Liver (tissue), 9 donors: Measurements from ENCODE around the gene SLC39A13. TPM values are rescaled to one million over a fixed set of nuclear protein-coding genes. Genes with fewer than 3 reads are reported as not detected.

ENCODE experiments used
- DNase-seq: peaks from one replicate; pipeline ENCODE4 v3.0.0-alpha.2; 2017; ENCODE audit warnings: low spot score
- H3K27ac ChIP-seq, 2 donors: one replicate each; pipeline ENCODE4 v1.7.0; 2013; ENCODE audit warnings: inconsistent platforms in 2 of 2, low read length in 2 of 2, control low read depth in 1 of 2, low read depth in 1 of 2, mild to moderate bottlenecking in 1 of 2
- H3K27me3 ChIP-seq, 4 donors: one replicate each; pipeline versions ENCODE4 v1.6.1 to v1.7.0; 2013; ENCODE audit warnings: low read length in 3 of 4, inconsistent platforms in 1 of 4, mild to moderate bottlenecking in 1 of 4, moderate library complexity in 1 of 4; ENCODE audit not compliant: control insufficient read depth in 4 of 4, insufficient read depth in 4 of 4
- H3K36me3 ChIP-seq, 4 donors: one replicate each; pipeline versions ENCODE4 v1.6.1 to v1.7.0; 2013; ENCODE audit warnings: low read length in 3 of 4, mild to moderate bottlenecking in 3 of 4, low read depth in 1 of 4, moderate library complexity in 1 of 4; ENCODE audit not compliant: control insufficient read depth in 4 of 4, insufficient read depth in 3 of 4
- H3K4me1 ChIP-seq, 4 donors: one replicate each; pipeline versions ENCODE4 v1.6.1 to v1.7.0; 2013; ENCODE audit warnings: low read length in 3 of 4, mild to moderate bottlenecking in 3 of 4, moderate library complexity in 1 of 4; ENCODE audit not compliant: control insufficient read depth in 4 of 4, insufficient read depth in 4 of 4
- H3K4me3 ChIP-seq, 3 donors: one replicate each; pipeline versions ENCODE4 v1.6.1 to v1.7.0; 2013; ENCODE audit warnings: low read length in 3 of 3, control low read depth in 1 of 3, low read depth in 1 of 3, mild to moderate bottlenecking in 1 of 3
- H3K9ac ChIP-seq, 2 donors: one replicate each; pipeline ENCODE4 v1.7.0; 2013; ENCODE audit warnings: low read length in 2 of 2, mild to moderate bottlenecking in 2 of 2, moderate library complexity in 2 of 2, control low read depth in 1 of 2, low read depth in 1 of 2
- H3K9me3 ChIP-seq, 4 donors: one replicate each; pipeline versions ENCODE4 v1.6.1 to v1.7.0; 2013; ENCODE audit warnings: low read length in 3 of 4; ENCODE audit not compliant: control insufficient read depth in 4 of 4
- EGR1 ChIP-seq, 2 donors: IDR thresholded peaks; 2 replicates each; pipeline ENCODE4 v1.6.1; 2016 to 2018; ENCODE audit warnings: antibody characterized with exemption in 2 of 2, low read depth in 2 of 2
- FOXA1 ChIP-seq: IDR thresholded peaks from 2 replicates; pipeline ENCODE4 v1.6.1; 2016; ENCODE audit warnings: antibody characterized with exemption
- FOXA2 ChIP-seq: IDR thresholded peaks from 2 replicates; pipeline ENCODE4 v1.6.1; 2016; ENCODE audit warnings: antibody characterized with exemption
- GABPA ChIP-seq, 2 donors: IDR thresholded peaks in 1 of 2; conservative IDR thresholded peaks in 1 of 2; 2 replicates each; pipeline ENCODE4 v1.6.1; 2016; ENCODE audit warnings: antibody characterized with exemption in 2 of 2, mild to moderate bottlenecking in 1 of 2, moderate library complexity in 1 of 2
- HNF4A ChIP-seq, 2 donors: conservative IDR thresholded peaks; 2 replicates each; pipeline ENCODE4 v1.6.1; 2016; ENCODE audit warnings: antibody characterized with exemption in 2 of 2, mild to moderate bottlenecking in 2 of 2
- HNF4G ChIP-seq: IDR thresholded peaks from 2 replicates; pipeline ENCODE4 v1.6.1; 2016; ENCODE audit warnings: antibody characterized with exemption
- JUND ChIP-seq, 2 donors: IDR thresholded peaks; 2 replicates each; pipeline ENCODE4 v1.6.1; 2016; ENCODE audit warnings: antibody characterized with exemption in 2 of 2
- MAX ChIP-seq: IDR thresholded peaks from 2 replicates; pipeline ENCODE4 v1.6.1; 2016; ENCODE audit warnings: antibody characterized with exemption
- NR2F2 ChIP-seq: IDR thresholded peaks from 2 replicates; pipeline ENCODE4 v1.6.1; 2016; ENCODE audit warnings: antibody characterized with exemption
- RAD21 ChIP-seq, 2 donors: IDR thresholded peaks; 2 replicates each; pipeline ENCODE4 v1.6.1; 2016; ENCODE audit warnings: antibody characterized with exemption in 2 of 2, mild to moderate bottlenecking in 2 of 2
- REST ChIP-seq: IDR thresholded peaks from 2 replicates; pipeline ENCODE4 v1.6.1; 2016; ENCODE audit warnings: antibody characterized with exemption, mild to moderate bottlenecking
- RXRA ChIP-seq, 2 donors: IDR thresholded peaks; 2 replicates each; pipeline ENCODE4 v1.6.1; 2017 to 2018; ENCODE audit warnings: antibody characterized with exemption in 2 of 2, mild to moderate bottlenecking in 1 of 2
- SP1 ChIP-seq: IDR thresholded peaks from 2 replicates; pipeline ENCODE4 v1.6.1; 2018; ENCODE audit warnings: antibody characterized with exemption, mild to moderate bottlenecking
- TAF1 ChIP-seq: conservative IDR thresholded peaks from 2 replicates; pipeline ENCODE4 v1.6.1; 2016; ENCODE audit warnings: antibody characterized with exemption, mild to moderate bottlenecking
- YY1 ChIP-seq: IDR thresholded peaks from 2 replicates; pipeline ENCODE4 v1.6.1; 2016; ENCODE audit warnings: antibody characterized with exemption, mild to moderate bottlenecking
- WGBS: extraction: QIAGEN DNeasy Blood & Tissue Kit; methylation state at CpG from one replicate; pipeline ENCODE4 v1.1.7; 2013; 5-methylcytosine and 5-hydroxymethylcytosine counted together
- polyA plus RNA-seq, 2 donors: library from polyadenylated mRNA; stranded (reverse) in 1 of 2; unstranded in 1 of 2; fragments of 200-250 nt in 1 of 2; fragments of >200 nt in 1 of 2; fragmentation: Nextera tagmentation in 1 of 2; extraction: Ambion mirVana in 1 of 2; gene quantifications; one replicate each; pipeline versions ENCODE4 v1.2.1 to v1.2.3, GENCODE V29; 2013 to 2015
- total RNA-seq, 2 donors: library from RNA; depleted of rRNA; stranded (reverse); fragments of >200 nt; gene quantifications; one replicate each; pipeline ENCODE4 v1.2.3, GENCODE V29; 2014
- TF ChIP-seq, protein P1 (sequence below): fragments of 150-350 bp; IDR thresholded peaks from 2 replicates; pipeline ENCODE4 v1.5.1; 2017; ENCODE audit warnings: improper control_type of control experiment, low read depth, low read length; ENCODE audit not compliant: missing input control
- TF ChIP-seq, protein P2 (sequence below): IDR thresholded peaks from 2 replicates; pipeline ENCODE4 v1.6.1; 2016; ENCODE audit warnings: antibody characterized with exemption
- donor health status: healthy.
- donor health status: healthy.
- donor health status: healthy.
- donor health status: healthy.
- donor health status: healthy.

The SLC39A13 gene
- total and polyA plus RNA-seq, 4 donors: 8.2 to 17.5 (median 10.7) TPM

DNA sequence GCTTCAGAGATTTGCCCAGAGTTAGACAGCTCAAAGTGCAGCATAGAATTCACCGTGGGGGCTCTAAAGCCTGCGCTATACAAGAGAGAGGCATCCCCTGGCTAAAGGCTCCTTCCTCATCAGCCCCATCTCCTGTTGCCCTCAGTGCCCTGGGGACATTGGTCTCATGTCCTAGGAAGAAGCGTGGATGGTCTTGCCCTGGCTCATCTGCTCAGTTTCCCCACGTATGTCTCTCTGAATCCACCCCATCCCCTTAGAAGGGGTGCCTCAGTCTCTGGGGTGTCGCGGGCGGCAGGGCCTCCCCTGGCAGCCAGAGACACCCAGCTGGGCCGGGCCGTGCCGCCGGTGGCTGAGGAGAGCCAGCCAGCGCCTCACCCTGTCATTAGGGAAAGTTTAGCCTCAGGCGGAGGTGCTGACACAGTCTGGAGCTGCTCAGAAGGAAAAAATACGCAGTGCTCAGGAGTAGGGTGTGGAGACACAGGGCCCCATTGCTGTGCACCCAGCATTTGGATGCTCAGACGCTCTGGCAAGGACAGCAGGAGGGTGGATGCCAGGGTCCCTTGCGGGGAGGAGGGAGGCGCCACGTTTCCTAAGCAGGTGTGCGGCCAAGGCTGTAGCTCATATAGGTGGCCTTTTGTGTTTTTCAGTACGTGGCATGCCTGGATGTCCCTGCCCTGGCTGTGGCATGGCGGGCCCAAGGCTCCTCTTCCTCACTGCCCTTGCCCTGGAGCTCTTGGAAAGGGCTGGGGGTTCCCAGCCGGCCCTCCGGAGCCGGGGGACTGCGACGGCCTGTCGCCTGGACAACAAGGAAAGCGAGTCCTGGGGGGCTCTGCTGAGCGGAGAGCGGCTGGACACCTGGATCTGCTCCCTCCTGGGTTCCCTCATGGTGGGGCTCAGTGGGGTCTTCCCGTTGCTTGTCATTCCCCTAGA lies 1.3 kb downstream of the SLC39A13 start:
- no peak for TF ChIP-seq JUND (IDR thresholded peaks at IDR 0.05)
- no peak for TF ChIP-seq GABPA (IDR thresholded peaks at IDR 0.05 in 1 of 2, conservative IDR thresholded peaks at IDR 0.05 in 1 of 2)
- no peak for TF ChIP-seq HNF4A (conservative IDR thresholded peaks at IDR 0.05)
- TF ChIP-seq, protein P1, sequence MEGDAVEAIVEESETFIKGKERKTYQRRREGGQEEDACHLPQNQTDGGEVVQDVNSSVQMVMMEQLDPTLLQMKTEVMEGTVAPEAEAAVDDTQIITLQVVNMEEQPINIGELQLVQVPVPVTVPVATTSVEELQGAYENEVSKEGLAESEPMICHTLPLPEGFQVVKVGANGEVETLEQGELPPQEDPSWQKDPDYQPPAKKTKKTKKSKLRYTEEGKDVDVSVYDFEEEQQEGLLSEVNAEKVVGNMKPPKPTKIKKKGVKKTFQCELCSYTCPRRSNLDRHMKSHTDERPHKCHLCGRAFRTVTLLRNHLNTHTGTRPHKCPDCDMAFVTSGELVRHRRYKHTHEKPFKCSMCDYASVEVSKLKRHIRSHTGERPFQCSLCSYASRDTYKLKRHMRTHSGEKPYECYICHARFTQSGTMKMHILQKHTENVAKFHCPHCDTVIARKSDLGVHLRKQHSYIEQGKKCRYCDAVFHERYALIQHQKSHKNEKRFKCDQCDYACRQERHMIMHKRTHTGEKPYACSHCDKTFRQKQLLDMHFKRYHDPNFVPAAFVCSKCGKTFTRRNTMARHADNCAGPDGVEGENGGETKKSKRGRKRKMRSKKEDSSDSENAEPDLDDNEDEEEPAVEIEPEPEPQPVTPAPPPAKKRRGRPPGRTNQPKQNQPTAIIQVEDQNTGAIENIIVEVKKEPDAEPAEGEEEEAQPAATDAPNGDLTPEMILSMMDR: no peak
- TF ChIP-seq FOXA1: no peak
- no peak for TF ChIP-seq REST
- no peak for TF ChIP-seq FOXA2
- TF ChIP-seq RXRA (IDR thresholded peaks at IDR 0.05): no peak
- no peak for TF ChIP-seq EGR1 (IDR thresholded peaks at IDR 0.05; ENCODE audit: low read depth in 2 of 2)
- TF ChIP-seq RAD21 (IDR thresholded peaks at IDR 0.05): no peak
- no peak for TF ChIP-seq TAF1
- no peak for TF ChIP-seq MAX
- TF ChIP-seq, protein P2, sequence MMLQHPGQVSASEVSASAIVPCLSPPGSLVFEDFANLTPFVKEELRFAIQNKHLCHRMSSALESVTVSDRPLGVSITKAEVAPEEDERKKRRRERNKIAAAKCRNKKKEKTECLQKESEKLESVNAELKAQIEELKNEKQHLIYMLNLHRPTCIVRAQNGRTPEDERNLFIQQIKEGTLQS: no peak
- no peak for TF ChIP-seq YY1
- TF ChIP-seq SP1: no peak
- TF ChIP-seq NR2F2: no peak
- TF ChIP-seq HNF4G: no peak
- Histone ChIP-seq H3K27ac (peak overlapping the region; percentile 76 to 86), H3K9ac (peak overlapping the region in 1 of 2 donors; percentile 43), H3K36me3 (peaks cover 0 to 14% (median 6%) of the 10 kb centered on the region in 4 donors), H3K27me3 (no peaks in the 10 kb centered on the region), H3K4me1 (peaks cover 0 to 18% (median 15%) of the 10 kb centered on the region in 4 donors), H3K4me3 (peak overlapping the region in 1 of 3 donors; percentile 88), H3K9me3 (no peaks in the 10 kb centered on the region)
- 91% methylated on average over 31 of the region's 31 CpGs for WGBS
- peak; percentile 27 for DNase-seq
